Activated CD8-positive, alpha-beta memory T cell treated with anti-CD3 and anti-CD28 coated beads, Interleukin-2, amount 50 U/mL, for 24 hours (primary cell): Measurements from ENCODE around the gene PAPSS1.
A peak's percentile ranks its signal among the peaks of the same experiment; 100 is the strongest.
"Not testable (repeated sequence)": the region's sequence is repeated elsewhere in the genome, so short reads cannot be mapped to it uniquely, and the experiment has no call there.

Experiments
- DNase-seq: peaks from one replicate; pipeline ENCODE4 v3.0.0-alpha.2; 2020; ENCODE audit errors: extremely low read depth

Gene PAPSS1

GRCh38 chr4:107719922-107720722 lies at the start of gene PAPSS1:
PAPSS1 (minus strand) TSS chr4:107720234; CDS start chr4:107720179, 55 bp downstream.
- DNase-seq: peak; percentile 85

DNA sequence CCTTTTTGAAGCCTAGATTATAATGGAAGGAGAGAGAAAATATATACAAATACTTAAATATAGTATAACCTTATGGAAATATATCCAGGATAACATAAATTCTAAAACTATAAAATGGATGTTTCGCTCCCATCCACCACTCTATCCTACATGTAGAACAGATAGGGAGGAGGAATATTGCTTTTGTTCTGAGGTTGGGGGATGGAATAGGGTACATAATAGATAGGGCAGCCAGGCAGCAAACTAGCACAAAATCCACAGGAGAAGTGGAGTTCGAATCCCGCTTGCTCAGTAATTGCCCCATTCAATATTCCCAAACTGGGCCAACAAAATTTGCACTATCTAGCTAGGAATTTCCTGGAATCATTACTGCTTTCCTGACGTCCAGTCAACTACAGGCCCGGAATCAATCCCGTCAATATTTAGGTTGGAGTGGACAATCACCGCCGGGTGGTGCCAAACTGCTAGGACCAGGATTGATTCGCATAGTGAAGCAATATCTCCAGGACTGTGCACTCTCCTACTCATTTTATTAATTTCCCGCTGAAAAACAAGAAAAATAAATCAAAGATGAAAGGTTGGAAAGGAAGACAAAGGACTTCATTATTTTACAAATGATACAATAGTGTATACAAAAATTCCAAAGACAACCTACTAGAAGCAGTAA lies 40.4 kb upstream of the PAPSS1 start:
- no peak for DNase-seq

GRCh38 chr4:107757864-107758476 lies 37.9 kb upstream of the PAPSS1 start:
- no peak for DNase-seq

DNA sequence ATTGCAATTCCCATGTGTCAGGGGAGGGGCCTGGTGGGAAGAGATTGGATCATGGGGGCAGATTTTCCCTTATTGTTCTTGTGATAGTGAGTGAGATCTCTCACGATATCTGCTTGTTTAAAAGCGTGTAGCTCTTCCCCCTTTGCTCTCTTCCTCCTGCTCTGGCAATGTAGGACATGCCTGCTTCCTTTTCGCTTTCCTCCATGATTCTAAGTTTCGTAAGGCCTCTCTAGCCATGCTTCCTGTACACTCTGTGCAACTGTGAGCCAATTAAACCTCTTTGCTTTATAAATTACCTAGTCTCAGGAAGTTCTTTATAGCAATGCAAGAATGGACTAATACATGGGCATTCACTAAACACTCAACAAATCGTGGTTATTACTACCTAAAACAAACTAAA lies 37.2 kb upstream of the PAPSS1 start:
- DNase-seq: no peak

DNA sequence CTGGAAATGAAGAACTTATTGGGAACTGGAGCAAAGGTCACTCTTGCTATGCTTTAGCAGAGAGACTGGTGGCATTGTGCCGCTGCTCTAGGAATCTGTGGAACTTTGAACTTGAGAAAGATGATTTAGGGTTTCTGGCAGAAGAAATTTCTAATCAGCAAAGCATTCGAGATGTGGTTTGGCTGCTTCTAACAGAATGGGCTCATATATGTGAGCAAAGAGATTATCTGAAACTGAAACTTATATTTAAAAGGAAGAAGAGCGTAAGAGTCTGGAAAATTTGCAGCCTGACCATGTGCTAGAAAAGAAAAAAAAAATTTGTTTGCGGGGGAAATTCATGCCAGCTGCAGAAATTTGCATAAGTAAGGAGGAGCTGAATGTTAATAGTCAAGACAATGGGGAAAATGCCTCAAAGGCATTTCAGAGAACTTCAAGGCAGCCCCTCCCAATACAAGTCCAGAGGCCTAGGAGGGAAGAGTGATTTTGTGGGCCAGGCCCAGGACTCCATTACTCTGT lies 35.9 kb upstream of the PAPSS1 start:
- no peak for DNase-seq

- no peak for DNase-seq
Observed at GRCh38 chr4:107751670-107752069, 31.6 kb upstream of the PAPSS1 start.

DNA sequence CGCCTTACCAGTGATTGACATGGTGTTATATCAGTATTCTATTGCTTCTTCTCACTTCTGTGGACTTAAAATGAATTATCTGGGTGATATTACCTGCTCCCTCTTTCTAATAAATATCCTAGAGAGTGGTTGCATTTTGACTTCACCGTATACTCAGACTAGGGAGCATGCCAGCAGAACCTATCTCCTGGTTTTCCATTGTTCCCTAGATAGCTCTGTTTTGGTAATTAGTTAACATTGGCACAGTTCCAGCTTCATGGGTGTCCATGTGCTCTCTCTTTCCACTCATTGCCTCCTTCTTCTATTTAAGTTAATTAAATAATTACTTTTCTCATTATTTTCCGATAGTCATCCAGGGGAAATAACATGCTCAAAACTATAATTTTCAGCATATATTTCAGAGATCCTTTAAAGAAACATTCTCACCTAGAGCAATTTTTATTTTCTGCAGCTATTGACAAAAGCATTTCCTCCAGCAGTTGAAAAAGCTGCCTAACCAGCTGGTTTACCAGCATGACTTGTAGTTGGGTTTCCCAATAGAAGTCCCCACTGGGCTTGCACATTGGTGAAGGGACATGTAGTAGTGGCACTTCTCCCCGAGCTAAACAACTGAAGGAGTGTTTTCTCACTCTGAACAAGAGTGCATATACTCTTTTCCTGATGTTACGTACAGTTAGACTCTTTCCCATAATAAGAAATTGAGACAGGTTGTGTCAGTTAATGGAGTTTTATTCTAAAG lies 27.9 kb upstream of the PAPSS1 start:
- DNase-seq: no peak

- DNase-seq: no peak
Observed at GRCh38 chr4:107746161-107746560, 26.1 kb upstream of the PAPSS1 start.

DNA sequence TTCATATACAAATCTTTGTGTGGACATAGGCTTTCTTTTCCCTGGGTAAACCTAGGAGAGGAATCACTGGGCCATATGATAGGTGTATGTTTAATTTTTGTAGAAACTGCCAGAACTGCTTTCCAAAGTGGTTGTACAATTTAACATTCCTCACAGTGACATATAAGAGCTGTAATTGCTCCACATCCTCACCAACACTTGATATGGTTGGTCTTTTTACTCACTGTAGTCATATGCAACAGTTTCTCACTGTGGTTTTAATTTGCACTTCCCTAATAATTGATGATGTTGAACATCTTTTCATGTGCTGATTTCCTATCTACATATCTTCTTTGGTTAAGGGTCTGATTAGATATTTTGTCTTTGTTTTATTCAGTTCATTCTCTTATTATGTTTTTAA lies 24.5 kb upstream of the PAPSS1 start:
- no peak for DNase-seq

GRCh38 chr4:107743532-107743931 lies 23.5 kb upstream of the PAPSS1 start:
- DNase-seq: no peak

- no peak for DNase-seq
Observed at GRCh38 chr4:107742791-107743190, 22.8 kb upstream of the PAPSS1 start.

- no peak for DNase-seq
Observed at GRCh38 chr4:107742196-107742595, 22.2 kb upstream of the PAPSS1 start.

- DNase-seq: no peak
Observed at GRCh38 chr4:107740950-107741701, 21.1 kb upstream of the PAPSS1 start.

DNA sequence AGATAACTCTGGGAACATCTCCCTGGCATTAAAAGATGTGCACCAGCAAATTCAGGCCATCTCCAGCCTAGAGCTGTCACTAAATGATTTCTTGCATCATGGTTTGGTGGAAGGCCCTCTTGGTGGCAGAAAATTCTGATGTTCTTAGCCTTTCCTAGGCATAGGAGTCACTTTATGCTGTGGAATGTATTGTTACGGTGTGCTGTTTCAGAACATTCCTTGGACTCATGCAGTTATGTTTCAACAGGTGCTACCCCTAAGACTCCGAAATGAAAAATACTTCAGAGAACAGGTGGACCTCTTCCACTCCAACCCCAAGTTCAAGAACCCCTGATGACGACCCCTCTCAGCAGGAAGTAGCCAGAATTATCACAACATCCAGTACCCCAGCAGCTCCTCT lies 20.3 kb upstream of the PAPSS1 start:
- DNase-seq: no peak

- no peak for DNase-seq
Observed at GRCh38 chr4:107737450-107737849, 17.4 kb upstream of the PAPSS1 start.

- no peak for DNase-seq
Observed at GRCh38 chr4:107736924-107737448, 17.0 kb upstream of the PAPSS1 start.

DNA sequence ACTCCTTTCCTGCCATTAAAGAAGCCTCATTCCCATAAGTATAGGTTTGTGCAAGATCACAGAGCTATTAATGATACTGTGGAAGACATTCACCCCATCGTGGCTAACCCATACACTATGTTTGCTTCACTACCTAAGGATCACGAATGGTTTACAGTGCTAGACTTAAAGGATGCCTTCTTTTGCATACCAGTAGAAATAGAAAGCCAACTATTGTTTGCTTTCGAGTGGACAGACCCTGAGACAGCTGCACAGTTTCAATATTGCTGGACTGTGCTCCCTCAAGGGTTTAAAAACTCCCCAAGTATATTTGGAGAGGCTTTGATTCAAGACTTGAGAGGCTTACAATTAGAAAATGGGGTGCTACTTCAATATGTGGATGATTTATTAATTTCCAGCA lies 16.0 kb upstream of the PAPSS1 start:
- DNase-seq: no peak

DNA sequence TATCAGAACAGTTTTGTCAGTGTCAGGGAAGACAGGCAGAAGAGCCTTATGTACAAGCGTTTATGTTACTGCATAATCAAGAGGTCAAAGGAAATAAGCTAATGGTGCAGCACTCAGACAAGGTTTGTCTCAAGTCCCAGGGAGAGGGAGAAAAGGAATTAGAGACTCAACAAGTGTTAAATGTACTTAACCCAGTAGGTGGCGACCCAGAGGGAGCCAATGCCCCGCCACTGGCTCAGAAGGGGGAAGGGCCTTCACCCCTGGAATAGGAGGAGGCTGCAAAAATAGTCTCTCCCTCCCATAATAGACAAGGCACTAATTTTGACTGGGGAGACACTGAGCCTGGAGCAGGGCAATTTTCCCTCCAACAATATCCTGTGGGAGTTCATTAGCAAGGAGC lies 14.1 kb upstream of the PAPSS1 start:
- DNase-seq: no peak

GRCh38 chr4:107733431-107733925 lies 13.4 kb upstream of the PAPSS1 start:
- no peak for DNase-seq

- DNase-seq: not testable (repeated sequence)
Observed at GRCh38 chr4:107729050-107729449, 9.0 kb upstream of the PAPSS1 start.
